GM06990 (cell line): ENCODE data around the gene PPP1R16B.

Experiments
- DNase-seq: peaks from one replicate; pipeline ENCODE4 v3.0.0-alpha.2; 2011; ENCODE audit not compliant: insufficient read length; ENCODE audit errors: extremely low read depth
- H3K27me3 ChIP-seq: replicated peaks from 2 replicates; pipeline ENCODE4 v1.6.0; 2011; ENCODE audit warnings: low read length; ENCODE audit not compliant: control insufficient read depth, insufficient read depth
- H3K36me3 ChIP-seq: 2 replicates; pipeline ENCODE4 v1.5.1; 2011; ENCODE audit warnings: low read length; ENCODE audit not compliant: control insufficient read depth, insufficient read depth
- H3K4me3 ChIP-seq: replicated peaks from 2 replicates; pipeline ENCODE4 v1.5.1; 2011; ENCODE audit warnings: low read depth, mild to moderate bottlenecking, control low read depth, low read length
- TF ChIP-seq, protein P1 (sequence below): IDR thresholded peaks from 2 replicates; pipeline ENCODE4 v1.5.1; 2011; ENCODE audit warnings: low read length, control low read depth, mild to moderate bottlenecking, inconsistent platforms; ENCODE audit not compliant: insufficient read depth, poor library complexity, severe bottlenecking

The PPP1R16B gene

GRCh38 chr20:38969708-38970107 is 164.2 kb downstream of the PPP1R16B start:
- TF ChIP-seq, protein P1, sequence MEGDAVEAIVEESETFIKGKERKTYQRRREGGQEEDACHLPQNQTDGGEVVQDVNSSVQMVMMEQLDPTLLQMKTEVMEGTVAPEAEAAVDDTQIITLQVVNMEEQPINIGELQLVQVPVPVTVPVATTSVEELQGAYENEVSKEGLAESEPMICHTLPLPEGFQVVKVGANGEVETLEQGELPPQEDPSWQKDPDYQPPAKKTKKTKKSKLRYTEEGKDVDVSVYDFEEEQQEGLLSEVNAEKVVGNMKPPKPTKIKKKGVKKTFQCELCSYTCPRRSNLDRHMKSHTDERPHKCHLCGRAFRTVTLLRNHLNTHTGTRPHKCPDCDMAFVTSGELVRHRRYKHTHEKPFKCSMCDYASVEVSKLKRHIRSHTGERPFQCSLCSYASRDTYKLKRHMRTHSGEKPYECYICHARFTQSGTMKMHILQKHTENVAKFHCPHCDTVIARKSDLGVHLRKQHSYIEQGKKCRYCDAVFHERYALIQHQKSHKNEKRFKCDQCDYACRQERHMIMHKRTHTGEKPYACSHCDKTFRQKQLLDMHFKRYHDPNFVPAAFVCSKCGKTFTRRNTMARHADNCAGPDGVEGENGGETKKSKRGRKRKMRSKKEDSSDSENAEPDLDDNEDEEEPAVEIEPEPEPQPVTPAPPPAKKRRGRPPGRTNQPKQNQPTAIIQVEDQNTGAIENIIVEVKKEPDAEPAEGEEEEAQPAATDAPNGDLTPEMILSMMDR, result no peak
- Histone ChIP-seq H3K4me3 (no peak overlapping the region), H3K27me3 (no peaks in the 10 kb centered on the region), H3K36me3 (peaks cover 3% of the 10 kb centered on the region)
- no peak for DNase-seq

DNA sequence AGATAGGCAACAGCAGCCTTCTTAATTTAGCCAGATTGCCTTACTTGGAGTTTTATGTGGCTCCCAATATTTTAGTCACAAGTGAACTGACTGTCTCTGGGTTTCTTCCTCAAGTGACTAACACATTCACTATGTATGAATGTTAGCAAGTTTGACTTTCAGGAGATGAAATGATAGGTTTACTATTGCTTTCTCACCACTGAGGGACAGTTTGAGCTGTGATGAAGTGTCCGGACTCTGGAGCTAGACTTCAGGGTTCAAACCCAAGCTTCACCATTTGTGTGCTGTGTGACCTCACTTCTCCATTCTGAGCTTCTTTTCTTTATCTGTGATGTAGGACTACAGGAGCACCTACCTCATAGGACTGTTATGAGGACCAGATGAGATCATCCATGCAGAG is 164.8 kb downstream of the PPP1R16B start:
- no peak for DNase-seq
- Histone ChIP-seq H3K4me3 (no peak overlapping the region), H3K27me3 (no peaks in the 10 kb centered on the region), H3K36me3 (peaks cover 3% of the 10 kb centered on the region)
- TF ChIP-seq, protein P1, result no peak
